Muscle of leg (tissue), 11 donors: ENCODE measurements around the gene AMIGO1. TPM values are rescaled to one million over a fixed set of nuclear protein-coding genes. Genes with fewer than 3 reads are reported as not detected.

Experiments
- DNase-seq: peaks from one replicate; pipeline ENCODE4 v3.0.0; 2013
- H3K27ac ChIP-seq: one replicate; pipeline ENCODE4 v1.5.1; 2013; ENCODE audit warnings: mild to moderate bottlenecking, low read length, control low read depth
- H3K27me3 ChIP-seq: one replicate; pipeline ENCODE4 v1.6.1; 2013; ENCODE audit warnings: low read length; ENCODE audit not compliant: control insufficient read depth, insufficient read depth
- H3K36me3 ChIP-seq: one replicate; pipeline ENCODE4 v1.6.1; 2013; ENCODE audit warnings: low read length; ENCODE audit not compliant: control insufficient read depth, insufficient read depth
- H3K4me1 ChIP-seq: one replicate; pipeline ENCODE4 v1.6.1; 2013; ENCODE audit warnings: low read length; ENCODE audit not compliant: control insufficient read depth, insufficient read depth
- H3K4me3 ChIP-seq: one replicate; pipeline ENCODE4 v1.5.1; 2013; ENCODE audit warnings: low read length, control low read depth
- H3K9me3 ChIP-seq: replicated peaks from 2 replicates; pipeline ENCODE4 v1.6.1; 2013; ENCODE audit warnings: low read depth, low read length; ENCODE audit not compliant: control insufficient read depth
- WGBS: methylation state at CpG from one replicate; pipeline ENCODE4 v1.1.5; 2013; ENCODE audit warnings: missing lambda C conversion rate; ENCODE audit not compliant: insufficient coverage; 5-methylcytosine and 5-hydroxymethylcytosine counted together
- polyA plus RNA-seq, 8 donors: library from polyadenylated mRNA; unstranded; fragments of 120-200 nt; gene quantifications; one replicate each; pipeline versions ENCODE4 v1.2.1 to v1.2.3, GENCODE V29; 2013; ENCODE audit warnings: inconsistent platforms in 1 of 8, low replicate concordance in 1 of 8; ENCODE audit not compliant: insufficient read length in 8 of 8, insufficient read depth in 1 of 8
- total RNA-seq: library from RNA; stranded (reverse); fragments of 120-200 nt; gene quantifications from one replicate; pipeline ENCODE4 v1.2.4, GENCODE V29; 2013

AMIGO1 gene
- total and polyA plus RNA-seq, 9 donors, result 8.5 to 13.8 (median 12.0) TPM

DNA sequence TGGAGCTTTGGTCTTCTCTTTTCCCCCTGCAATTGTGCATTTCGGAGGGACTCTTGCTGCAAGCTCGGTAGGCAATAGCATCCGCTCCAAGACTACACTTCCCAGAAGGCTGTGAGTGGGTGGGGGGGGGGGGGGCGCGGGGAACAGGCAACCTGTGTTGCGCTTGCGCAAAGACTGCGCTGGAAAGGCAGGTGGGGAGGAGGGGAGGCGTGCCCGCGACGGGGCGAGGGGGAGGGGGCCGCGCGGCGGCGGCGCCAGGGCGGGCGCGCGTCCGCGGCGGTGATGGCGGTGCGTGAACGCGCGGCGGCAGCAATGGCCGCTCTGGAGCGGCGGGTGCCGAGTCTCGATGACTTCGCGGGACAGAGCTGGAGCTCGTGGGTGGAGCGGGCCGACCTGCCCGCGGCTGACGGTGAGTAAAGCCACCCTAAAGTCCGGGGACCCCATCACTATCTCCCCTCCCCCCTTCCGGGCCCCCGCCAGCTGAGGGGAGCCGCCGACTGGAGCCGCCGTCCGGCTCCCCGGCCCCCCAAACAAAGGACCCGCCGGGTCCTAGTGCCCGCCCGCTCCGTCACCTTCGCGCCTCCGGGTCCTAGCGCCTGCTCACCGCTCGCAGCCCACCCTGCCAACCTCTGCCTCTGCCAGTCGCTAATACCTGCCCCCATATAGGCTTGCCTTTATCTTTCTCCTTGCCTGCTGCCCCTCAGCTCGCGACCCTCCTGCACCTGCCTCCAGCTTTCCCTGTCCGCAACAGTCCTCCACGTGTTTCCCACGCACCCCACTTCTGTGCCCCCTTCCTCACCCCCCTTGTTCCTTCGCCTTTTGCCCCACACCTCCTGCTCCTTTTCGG lies 25.6 kb downstream of the AMIGO1 start, which contains the start of gene ATXN7L2:
Gene ATXN7L2 (plus strand): TSS at position 234 of the 847 bp plus-strand sequence. CDS start 49 bp downstream, at position 283.
- 0% methylated on average over 56 of the region's 73 CpGs for WGBS
- Histone ChIP-seq H3K27me3 (peaks cover 7% of the 10 kb centered on the region), H3K36me3 (peaks cover 46% of the 10 kb centered on the region), H3K9me3 (no peaks in the 10 kb centered on the region), H3K27ac (peak within 1 kb of the TSS; percentile 95), H3K4me3 (peak within 1 kb of the TSS; percentile 66), H3K4me1 (peaks cover 45% of the 10 kb centered on the region)
- DNase-seq, result peak; percentile 97

DNA sequence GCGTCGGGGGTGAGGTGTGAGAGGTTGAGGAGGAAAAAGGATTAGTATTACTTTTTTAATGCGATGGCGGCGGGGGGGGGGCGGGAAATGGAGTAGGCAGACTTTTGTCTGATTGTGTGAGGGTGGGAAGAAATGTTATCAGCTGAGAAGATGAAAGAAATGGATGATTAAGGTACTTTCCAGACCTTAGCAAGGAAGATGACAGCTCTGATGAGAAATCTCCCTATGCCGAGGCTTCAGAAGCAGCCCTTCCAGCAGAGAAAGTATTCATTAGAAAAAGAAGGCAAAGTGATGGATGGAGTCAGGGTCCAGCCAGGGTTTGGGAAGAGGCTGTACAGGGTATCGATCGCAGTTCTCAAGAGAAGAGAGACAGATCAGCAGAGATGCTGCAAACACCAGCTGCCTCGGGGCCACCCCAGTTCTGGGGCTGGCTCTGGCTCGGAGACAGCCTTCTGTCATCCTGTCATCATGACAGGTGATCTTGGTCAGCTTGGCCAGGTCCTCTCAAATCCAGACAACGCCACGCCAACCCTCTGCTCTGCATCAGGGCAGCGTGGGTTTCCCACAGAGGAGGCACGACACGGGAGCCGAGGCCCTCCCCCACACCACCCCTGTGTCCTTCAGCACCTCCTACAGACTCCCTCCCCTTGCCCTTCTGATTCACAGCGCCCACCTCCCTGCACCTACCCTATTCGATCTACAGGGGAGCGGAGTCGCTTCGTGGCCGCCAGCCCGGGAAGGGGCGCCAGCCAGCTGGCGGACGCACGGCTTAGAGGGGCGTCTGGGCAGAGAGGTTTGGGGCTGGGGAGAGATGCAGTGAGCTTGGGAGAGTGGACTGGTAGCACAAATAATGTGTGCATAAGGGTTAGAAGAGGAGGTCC lies 26.5 kb downstream of the AMIGO1 start:
- WGBS, result 6% methylated on average over 13 of the region's 29 CpGs
- H3K4me1 ChIP-seq, result peaks cover 46% of the 10 kb centered on the region
- H3K9me3 ChIP-seq, result no peaks in the 10 kb centered on the region

DNA sequence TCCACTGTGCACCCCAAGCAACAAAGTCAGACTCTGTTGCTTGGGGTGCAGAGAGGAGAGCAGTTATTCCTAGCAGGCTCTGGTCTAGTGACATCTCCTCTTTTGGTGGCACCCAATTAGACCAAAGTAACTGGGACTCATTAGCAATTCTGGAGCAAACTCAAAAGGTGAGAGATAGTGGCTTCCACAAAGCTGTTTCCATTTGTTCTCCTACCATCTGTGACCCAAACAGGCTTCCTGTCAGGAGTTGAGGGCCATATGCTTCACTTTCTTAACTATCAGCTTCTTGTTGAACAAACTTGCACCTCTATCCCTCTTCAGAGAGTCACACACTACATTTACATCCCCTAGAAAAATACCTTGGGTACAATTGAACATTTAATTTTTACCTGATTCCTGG lies 27.3 kb downstream of the AMIGO1 start:
- no peaks in the 10 kb centered on the region for H3K9me3 ChIP-seq
- H3K27me3 ChIP-seq, result peaks cover 19% of the 10 kb centered on the region
- no peak overlapping the region for H3K4me3 ChIP-seq
- no peak for DNase-seq
- H3K36me3 ChIP-seq, result peaks cover 42% of the 10 kb centered on the region
- peaks cover 46% of the 10 kb centered on the region for H3K4me1 ChIP-seq
- no peak overlapping the region for H3K27ac ChIP-seq

More for the DNA sequence above, 26.5 kb downstream of the AMIGO1 start:
- Histone ChIP-seq H3K27me3 (peaks cover 13% of the 10 kb centered on the region), H3K36me3 (peaks cover 42% of the 10 kb centered on the region), H3K27ac (peak overlapping the region; percentile 39), H3K4me3 (peak overlapping the region; percentile 46)
- DNase-seq, result no peak

DNA sequence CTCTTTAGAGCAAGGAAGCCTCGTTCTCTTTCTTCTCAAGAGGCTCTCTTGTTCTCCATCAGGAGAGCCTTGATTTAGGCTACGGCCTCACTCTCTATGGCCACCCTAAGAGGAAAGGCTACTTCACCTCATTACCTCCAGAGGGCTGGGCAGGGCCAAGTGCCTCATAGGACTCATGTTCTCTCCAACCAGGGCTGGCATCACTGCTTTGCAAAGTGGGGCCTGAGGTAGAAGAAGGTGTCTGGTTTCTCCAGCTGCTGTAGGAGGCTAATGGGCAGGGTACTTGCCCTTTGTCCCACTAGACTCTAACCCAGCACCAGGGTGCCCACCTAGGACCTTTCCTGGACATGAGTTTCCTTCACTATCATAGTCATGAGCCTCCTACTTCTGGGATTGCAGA lies 27.9 kb downstream of the AMIGO1 start:
- no peaks in the 10 kb centered on the region for H3K9me3 ChIP-seq
- H3K4me3 ChIP-seq, result no peak overlapping the region
- peaks cover 38% of the 10 kb centered on the region for H3K36me3 ChIP-seq
- no peak overlapping the region for H3K27ac ChIP-seq
- DNase-seq, result no peak
- peaks cover 46% of the 10 kb centered on the region for H3K4me1 ChIP-seq
- H3K27me3 ChIP-seq, result peaks cover 20% of the 10 kb centered on the region
- 43% methylated on average over 1 of the region's 2 CpGs for WGBS

- no peak for DNase-seq
- Histone ChIP-seq H3K36me3 (peaks cover 33% of the 10 kb centered on the region), H3K4me3 (no peak overlapping the region), H3K27me3 (peaks cover 26% of the 10 kb centered on the region), H3K9me3 (no peaks in the 10 kb centered on the region), H3K27ac (no peak overlapping the region), H3K4me1 (peaks cover 40% of the 10 kb centered on the region)
- 88% methylated on average over 1 of the region's 3 CpGs for WGBS
Measured at GRCh38 chr1:109479901-109480300, 29.6 kb downstream of the AMIGO1 start.

DNA sequence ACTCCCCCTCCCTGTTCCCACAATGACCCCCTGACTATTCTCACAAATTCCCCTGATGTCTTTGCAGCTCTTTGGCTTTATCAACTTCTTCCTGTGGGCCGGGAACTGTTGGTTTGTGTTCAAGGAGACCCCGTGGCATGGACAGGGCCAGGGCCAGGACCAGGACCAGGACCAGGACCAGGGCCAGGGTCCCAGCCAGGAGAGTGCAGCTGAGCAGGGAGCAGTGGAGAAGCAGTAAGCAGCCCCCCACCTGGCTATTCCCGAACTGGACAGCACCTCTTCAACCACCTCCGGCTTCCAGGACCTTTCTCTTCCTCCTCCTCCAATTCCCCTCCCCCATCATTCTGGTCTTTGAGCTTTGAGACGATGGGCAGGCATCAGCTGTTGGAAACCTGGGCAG lies 30.2 kb downstream of the AMIGO1 start:
- Histone ChIP-seq H3K36me3 (peaks cover 34% of the 10 kb centered on the region), H3K9me3 (no peaks in the 10 kb centered on the region), H3K27me3 (peaks cover 26% of the 10 kb centered on the region), H3K27ac (no peak overlapping the region), H3K4me1 (peaks cover 36% of the 10 kb centered on the region), H3K4me3 (no peak overlapping the region)
- whole genome bisulfite sequencing, result 49% methylated on average over 5 of the region's 5 CpGs
- DNase-seq, result no peak

- peaks cover 26% of the 10 kb centered on the region for H3K27me3 ChIP-seq
- no peak for DNase-seq
- peaks cover 36% of the 10 kb centered on the region for H3K4me1 ChIP-seq
- no peaks in the 10 kb centered on the region for H3K9me3 ChIP-seq
- H3K4me3 ChIP-seq, result no peak overlapping the region
- H3K27ac ChIP-seq, result no peak overlapping the region
- WGBS, result 13% methylated on average over 6 of the region's 7 CpGs
- H3K36me3 ChIP-seq, result peaks cover 34% of the 10 kb centered on the region
Measured at GRCh38 chr1:109478806-109479205, 30.7 kb downstream of the AMIGO1 start.

- no peaks in the 10 kb centered on the region for H3K9me3 ChIP-seq
- H3K36me3 ChIP-seq, result peaks cover 34% of the 10 kb centered on the region
- no peak overlapping the region for H3K4me3 ChIP-seq
- no peak for DNase-seq
- 58% methylated on average over 5 of the region's 6 CpGs for whole genome bisulfite sequencing
- H3K27ac ChIP-seq, result no peak overlapping the region
- H3K4me1 ChIP-seq, result peaks cover 32% of the 10 kb centered on the region
- H3K27me3 ChIP-seq, result peaks cover 29% of the 10 kb centered on the region
Measured at GRCh38 chr1:109477821-109478220, 31.7 kb downstream of the AMIGO1 start.

DNA sequence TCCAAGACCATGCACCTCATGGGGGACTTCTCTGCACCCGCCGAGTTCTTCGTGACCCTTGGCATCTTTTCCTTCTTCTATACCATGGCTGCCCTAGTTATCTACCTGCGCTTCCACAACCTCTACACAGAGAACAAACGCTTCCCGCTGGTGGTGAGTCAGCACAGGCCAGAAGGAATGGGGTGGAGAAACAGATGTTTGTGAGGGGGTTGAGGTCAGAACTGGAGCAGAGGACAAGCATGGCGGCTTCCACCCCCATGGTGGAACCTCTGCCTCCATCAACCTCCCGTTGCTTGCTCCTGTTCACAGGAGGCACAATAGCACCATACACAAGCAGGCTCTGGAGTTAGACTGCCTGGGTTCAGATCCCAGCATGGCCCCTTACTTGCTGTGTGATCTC lies 32.7 kb downstream of the AMIGO1 start:
- no peak overlapping the region for H3K4me3 ChIP-seq
- no peak overlapping the region for H3K27ac ChIP-seq
- H3K4me1 ChIP-seq, result peaks cover 35% of the 10 kb centered on the region
- no peaks in the 10 kb centered on the region for H3K9me3 ChIP-seq
- peaks cover 29% of the 10 kb centered on the region for H3K27me3 ChIP-seq
- peaks cover 34% of the 10 kb centered on the region for H3K36me3 ChIP-seq
- no peak for DNase-seq
- 83% methylated on average over 2 of the region's 8 CpGs for WGBS

- Histone ChIP-seq H3K36me3 (peaks cover 28% of the 10 kb centered on the region), H3K9me3 (no peaks in the 10 kb centered on the region), H3K27me3 (peaks cover 37% of the 10 kb centered on the region), H3K4me3 (no peak overlapping the region), H3K27ac (no peak overlapping the region), H3K4me1 (peaks cover 26% of the 10 kb centered on the region)
- DNase-seq, result no peak
- WGBS, result 82% methylated on average over 9 of the region's 9 CpGs
Measured at GRCh38 chr1:109475261-109475660, 34.3 kb downstream of the AMIGO1 start.
